SH-SY5Y (cell line): ENCODE measurements around the gene TES.

ENCODE experiments used
- GATA2 ChIP-seq: IDR thresholded peaks from 2 replicates; pipeline ENCODE4 v1.6.1; 2011; ENCODE audit warnings: mild to moderate bottlenecking, low read depth, low read length
- GATA3 ChIP-seq: IDR thresholded peaks from 2 replicates; pipeline ENCODE4 v1.6.1; 2011; ENCODE audit warnings: low read depth, mild to moderate bottlenecking, low read length, moderate library complexity

The TES gene

DNA sequence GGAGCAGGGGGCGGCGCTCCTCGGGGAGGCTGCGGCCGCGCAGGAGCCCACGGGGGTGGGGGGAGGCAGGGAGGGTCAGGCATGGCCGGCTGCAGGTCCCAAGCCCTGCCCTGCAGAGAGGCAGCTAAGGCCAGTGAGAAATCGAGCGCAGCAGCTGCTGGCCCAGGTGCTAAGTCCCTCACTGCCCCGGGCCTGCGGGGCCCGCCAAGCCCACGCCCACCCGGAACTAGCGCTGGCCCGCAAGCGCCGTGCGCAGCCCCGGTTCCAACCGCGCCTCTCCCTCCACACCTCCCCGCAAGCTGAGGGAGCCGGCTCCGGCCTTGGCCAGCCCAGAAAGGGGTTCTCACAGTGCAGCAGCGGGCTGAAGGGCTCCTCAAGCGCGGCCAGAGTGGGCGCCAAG is 28.3 kb upstream of the TES start:
- TF ChIP-seq GATA3: no peak
- TF ChIP-seq GATA2: no peak

DNA sequence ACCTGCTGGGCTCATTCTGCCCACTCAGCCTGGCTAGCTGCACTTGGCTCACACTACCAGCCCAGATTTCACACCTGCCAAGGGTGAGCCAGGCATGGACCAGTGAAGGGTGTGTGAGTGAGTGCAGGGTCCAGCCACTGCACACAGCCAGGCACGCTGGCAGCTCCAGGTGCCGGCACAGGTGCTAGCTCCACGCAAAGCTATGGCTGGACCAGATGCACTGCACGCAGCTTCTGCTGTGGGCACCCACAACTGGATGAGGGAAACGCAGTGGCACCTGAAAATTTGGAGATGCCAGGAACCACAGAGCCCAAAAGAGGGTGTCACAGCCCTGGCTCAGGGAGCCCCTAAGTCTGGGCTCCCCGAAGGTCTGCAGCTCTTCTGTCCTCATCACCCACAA is 24.9 kb upstream of the TES start:
- TF ChIP-seq GATA2 (no peak), GATA3 (no peak)

DNA sequence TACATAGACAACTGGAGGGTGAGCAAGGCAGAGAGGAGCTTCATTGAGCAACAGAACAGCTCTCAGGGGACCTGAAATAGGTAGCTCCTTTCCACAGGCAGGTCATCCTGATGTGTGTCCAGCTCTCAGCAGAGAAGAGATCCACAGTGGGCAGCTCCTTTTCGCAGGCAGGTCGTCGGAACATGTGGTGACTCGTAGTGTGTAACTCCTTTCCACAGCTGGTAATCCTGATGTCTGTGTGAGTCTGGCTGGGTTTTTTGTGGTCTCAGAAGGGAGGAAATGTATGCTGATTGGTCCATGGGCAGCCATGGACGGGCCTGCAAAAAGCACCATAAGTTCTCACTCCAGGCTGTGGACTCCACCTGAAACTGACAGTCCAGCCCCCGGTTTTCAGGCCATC is 24.4 kb upstream of the TES start:
- TF ChIP-seq GATA2: no peak
- TF ChIP-seq GATA3: no peak

GRCh38 chr7:116187400-116187799 is 22.9 kb upstream of the TES start:
- TF ChIP-seq GATA2: no peak
- TF ChIP-seq GATA3: no peak

DNA sequence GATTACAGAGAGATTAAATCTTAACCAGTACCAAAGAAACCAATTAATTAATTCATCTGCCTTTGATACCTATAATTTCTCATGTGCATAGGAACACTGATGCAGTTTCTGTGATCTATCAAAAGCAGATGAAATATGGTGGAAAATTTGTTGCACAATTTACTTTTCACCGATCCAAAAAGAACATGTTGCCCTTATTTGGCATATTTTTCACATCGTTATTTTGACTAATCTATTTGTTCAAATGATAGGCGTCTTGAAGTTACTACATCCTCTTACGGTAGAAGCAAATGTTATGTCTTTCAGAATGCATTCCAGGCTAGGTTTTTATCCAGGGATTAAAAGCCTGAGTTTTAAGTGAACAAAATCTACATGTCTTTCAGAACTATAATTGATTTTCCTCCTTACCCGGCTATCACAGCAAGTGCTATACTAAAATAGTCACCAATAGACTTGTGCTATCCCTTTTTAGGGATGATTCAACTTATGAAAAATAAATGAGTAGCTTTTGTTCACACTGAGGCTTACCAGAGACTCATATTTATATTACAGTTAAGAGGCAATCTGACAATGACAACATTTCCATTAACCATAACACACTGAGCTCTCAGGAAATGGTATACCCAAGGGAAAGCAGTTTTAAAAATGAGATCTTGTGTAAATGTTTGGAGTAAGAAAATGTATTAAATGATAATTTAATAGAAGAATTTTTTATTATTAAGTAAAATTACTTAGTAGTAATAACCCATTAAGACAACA is 16.8 kb upstream of the TES start:
- TF ChIP-seq GATA3 (no peak), GATA2 (no peak)

DNA sequence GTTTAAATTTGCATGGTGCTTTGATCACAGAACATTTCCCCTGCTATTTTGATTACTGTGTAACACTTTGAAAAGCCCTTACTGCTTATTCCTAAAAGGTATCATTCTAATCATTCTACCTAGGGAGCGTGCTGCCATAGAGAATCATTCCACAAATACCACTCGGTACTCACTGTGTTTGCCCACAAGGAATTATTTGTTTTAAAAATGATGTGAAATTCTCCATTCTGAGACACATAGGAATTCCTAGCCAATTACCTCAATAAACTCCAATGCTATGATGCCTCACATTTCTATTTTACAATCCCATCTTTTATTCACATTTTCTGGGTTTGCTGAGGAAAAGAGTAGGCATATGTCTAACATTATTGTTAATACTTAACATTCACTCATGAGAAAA is 16.2 kb upstream of the TES start:
- TF ChIP-seq GATA2 (no peak), GATA3 (no peak)

DNA sequence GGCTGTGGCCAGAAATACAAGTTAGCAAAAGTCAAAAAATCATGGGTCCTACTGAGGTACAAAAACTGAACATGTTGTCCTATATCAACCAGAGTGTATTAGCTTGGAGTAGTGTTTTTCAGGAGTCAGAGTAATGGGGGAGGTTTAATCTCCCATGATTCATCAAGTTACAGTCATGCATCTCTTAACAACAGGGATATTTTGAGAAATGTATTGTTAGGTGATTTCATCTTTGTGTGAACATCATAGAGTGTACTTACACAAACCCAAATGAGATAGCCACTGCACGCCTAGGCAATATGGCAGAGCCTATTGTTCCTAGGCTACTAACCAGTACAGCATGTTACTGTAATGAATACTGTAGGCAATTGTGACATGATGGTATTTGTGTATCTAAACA is 14.9 kb upstream of the TES start:
- TF ChIP-seq GATA3 (no peak), GATA2 (no peak)

DNA sequence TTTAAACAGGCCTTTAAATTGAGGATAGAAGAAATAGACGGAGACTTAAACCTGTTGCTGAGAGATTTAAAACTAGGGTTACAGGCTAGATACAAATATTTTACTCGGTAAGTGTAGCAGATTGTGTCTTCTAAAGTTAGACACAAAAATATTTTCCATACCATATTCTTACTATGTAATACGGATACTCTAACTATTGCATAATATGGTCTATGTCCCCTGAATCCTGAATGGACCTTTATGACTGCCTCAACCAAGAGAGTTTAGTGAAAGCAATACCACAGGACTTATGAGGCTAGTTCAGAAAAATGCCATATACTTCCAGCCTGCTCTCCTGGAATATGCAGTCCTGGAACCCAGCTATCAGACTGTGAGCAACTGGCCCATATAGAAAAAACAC is 13.4 kb upstream of the TES start:
- no peak for TF ChIP-seq GATA3

DNA sequence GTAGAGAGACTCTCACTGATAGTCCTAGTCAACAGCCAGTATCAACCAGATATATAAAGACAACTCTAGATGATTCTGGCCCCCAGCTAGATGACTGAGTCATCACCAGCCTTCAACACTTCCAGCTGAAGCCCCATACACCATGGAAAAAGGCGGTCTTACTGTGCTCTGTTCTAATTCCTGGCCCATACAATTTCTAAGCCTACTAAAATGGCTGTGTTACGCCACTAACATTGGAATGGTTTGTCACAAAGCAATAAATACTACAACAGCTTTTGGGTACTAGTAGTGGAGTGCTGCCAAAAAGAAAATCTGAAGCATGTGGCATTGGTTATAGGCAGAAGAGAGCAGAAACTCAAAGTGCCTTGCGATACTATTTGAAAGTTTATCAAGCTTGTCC is 13.0 kb upstream of the TES start:
- TF ChIP-seq GATA3: no peak
- no peak for TF ChIP-seq GATA2

- TF ChIP-seq GATA2 (no peak), GATA3 (no peak)
These were observed 11.5 kb upstream of the TES start for GRCh38 chr7:116198748-116199410.

DNA sequence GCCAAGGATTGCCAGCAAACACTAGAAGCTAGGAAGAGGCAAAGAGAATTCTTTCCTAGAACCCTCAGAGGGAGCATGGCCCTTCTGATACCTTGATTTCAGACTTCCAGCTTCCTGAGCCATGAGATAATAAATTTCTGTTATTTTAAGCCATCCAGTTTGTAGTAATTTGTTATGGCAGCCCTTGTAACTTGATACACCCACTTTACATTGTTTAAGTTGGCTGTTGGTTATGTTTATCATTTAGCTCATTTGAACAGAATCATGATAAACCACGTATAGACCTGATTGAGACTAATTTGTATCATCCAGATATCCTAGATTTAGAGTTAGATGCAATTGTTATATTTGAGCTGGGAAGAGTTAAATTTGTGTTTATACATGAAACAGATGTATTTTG is 9.4 kb upstream of the TES start:
- no peak for TF ChIP-seq GATA3
- TF ChIP-seq GATA2: no peak

DNA sequence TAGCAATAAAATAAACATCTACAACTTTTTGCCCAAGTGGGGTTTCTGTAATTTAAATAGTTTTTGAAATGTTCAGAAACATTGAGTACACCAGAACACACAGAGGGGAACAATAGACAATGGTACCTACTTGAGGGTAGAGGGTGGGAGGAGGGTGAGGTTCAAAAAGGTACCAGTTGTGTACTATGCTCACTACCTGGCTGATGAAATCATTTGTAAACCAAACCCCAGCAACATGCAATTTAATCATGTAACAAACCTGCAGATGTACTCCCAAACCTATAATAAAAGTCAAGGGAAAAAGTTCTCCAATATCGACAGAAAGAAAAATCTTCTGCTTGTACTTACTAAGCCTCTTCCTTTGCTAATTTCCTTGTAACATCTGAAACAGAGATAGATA is 4.2 kb upstream of the TES start:
- TF ChIP-seq GATA2 (no peak), GATA3 (no peak)

DNA sequence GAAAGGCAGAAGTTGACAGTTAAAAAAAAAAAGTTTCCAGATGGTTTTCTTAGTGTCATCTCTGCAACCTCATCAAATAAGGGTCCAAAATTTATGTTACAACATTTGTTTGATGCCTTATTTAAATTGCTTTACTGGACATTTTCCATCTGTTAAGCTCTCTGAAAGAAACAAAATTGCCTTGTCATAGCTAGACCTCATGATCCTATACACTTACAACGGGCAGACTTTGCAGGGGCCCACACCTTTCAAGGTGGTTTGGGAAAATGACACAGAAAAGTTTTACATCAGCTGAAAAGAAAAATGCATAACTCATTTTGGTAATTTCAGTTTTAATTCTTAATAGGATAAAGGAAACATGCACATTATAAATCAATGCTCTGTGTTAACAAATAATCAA is 1.4 kb upstream of the TES start:
- TF ChIP-seq GATA3 (no peak), GATA2 (no peak)

- TF ChIP-seq GATA2 (no peak), GATA3 (no peak)
These were observed 723 bp upstream of the TES start for GRCh38 chr7:116209561-116210070.
